Esophagus squamous epithelium (tissue), 5 donors: ENCODE results near the gene ANAPC10. TPM values are rescaled to one million over a fixed set of nuclear protein-coding genes. Genes with fewer than 3 reads are reported as not detected.

Experiments
- DNase-seq: peaks from one replicate; lab custom pipeline; 2025; lab: John Stamatoyannopoulos, UW
- H3K27ac ChIP-seq, 4 donors: fragments of 200-600 bp; sonication (generic); one replicate each; pipeline ENCODE4 v1.5.1; 2016 to 2019; ENCODE audit warnings: mild to moderate bottlenecking in 1 of 4
- H3K27me3 ChIP-seq, 4 donors: fragments of 200-600 bp; sonication (generic); 1 replicate in 3 of 4; 2 replicates in 1 of 4; pipeline versions ENCODE4 v1.5.1 to v1.6.0; 2017 to 2021; ENCODE audit warnings: antibody characterized with exemption in 1 of 4
- H3K36me3 ChIP-seq, 3 donors: fragments of 200-600 bp; sonication (generic); one replicate each; pipeline ENCODE4 v1.5.1; 2016 to 2019
- H3K4me1 ChIP-seq, 3 donors: fragments of 200-600 bp; sonication (generic); one replicate each; pipeline ENCODE4 v1.5.1; 2017 to 2019
- H3K4me3 ChIP-seq, 4 donors: fragments of 200-600 bp; sonication (generic); 1 replicate in 3 of 4; 2 replicates in 1 of 4; pipeline ENCODE4 v1.5.1; 2016 to 2019; ENCODE audit warnings: mild to moderate bottlenecking in 2 of 4, moderate library complexity in 1 of 4
- H3K9me3 ChIP-seq, 3 donors: fragments of 200-600 bp; sonication (generic); one replicate each; pipeline ENCODE4 v1.5.1; 2016 to 2019
- POLR2A ChIP-seq, 4 donors: fragments of 450-650 bp; IDR thresholded peaks; one replicate each; pipeline ENCODE4 v1.6.1; 2017; ENCODE audit warnings: antibody characterized with exemption in 4 of 4, mild to moderate bottlenecking in 4 of 4, moderate library complexity in 3 of 4
- whole genome bisulfite sequencing, 2 donors: methylation state at CpG; one replicate each; pipeline ENCODE4 v1.1.5; 2018; 5-methylcytosine and 5-hydroxymethylcytosine counted together
- intact Hi-C: fragments of 100-400 bp; cut with DNase I; formaldehyde crosslinking; loops from one replicate; pipeline ENCODE4 v1.15.0; 2022
- total RNA-seq, 4 donors: library from RNA; depleted of rRNA; stranded (reverse); fragments of >200 nt; gene quantifications; one replicate each; pipeline ENCODE4 v1.1.0, GENCODE V29; 2016
- TF ChIP-seq, protein P1 (sequence below), 6 experiments: fragments of 450-650 bp in 4 of 6; fragments of 200-600 bp in 2 of 6; sonication (generic) in 2 of 6; IDR thresholded peaks; one replicate each; pipeline ENCODE4 v1.5.1; 2016 to 2019; ENCODE audit warnings: antibody characterized with exemption in 6 of 6, mild to moderate bottlenecking in 4 of 6, moderate library complexity in 4 of 6
- donor health status: DM: yes; HTN: yes; CAD: no.

ANAPC10 gene
- total RNA-seq, 4 donors from 2014 or later, result 13.1 to 21.2 (median 19.5) TPM

- intact Hi-C loops, result no loop called here
- Histone ChIP-seq H3K36me3 (no peaks in the 10 kb centered on the region), H3K4me3 (no peak overlapping the region), H3K27ac (no peak overlapping the region), H3K9me3 (peaks cover 0 to 9% (median 0%) of the 10 kb centered on the region in 3 donors), H3K27me3 (no peaks in the 10 kb centered on the region), H3K4me1 (no peaks in the 10 kb centered on the region)
- no peak for TF ChIP-seq POLR2A (IDR thresholded peaks at IDR 0.05)
- TF ChIP-seq, protein P1, sequence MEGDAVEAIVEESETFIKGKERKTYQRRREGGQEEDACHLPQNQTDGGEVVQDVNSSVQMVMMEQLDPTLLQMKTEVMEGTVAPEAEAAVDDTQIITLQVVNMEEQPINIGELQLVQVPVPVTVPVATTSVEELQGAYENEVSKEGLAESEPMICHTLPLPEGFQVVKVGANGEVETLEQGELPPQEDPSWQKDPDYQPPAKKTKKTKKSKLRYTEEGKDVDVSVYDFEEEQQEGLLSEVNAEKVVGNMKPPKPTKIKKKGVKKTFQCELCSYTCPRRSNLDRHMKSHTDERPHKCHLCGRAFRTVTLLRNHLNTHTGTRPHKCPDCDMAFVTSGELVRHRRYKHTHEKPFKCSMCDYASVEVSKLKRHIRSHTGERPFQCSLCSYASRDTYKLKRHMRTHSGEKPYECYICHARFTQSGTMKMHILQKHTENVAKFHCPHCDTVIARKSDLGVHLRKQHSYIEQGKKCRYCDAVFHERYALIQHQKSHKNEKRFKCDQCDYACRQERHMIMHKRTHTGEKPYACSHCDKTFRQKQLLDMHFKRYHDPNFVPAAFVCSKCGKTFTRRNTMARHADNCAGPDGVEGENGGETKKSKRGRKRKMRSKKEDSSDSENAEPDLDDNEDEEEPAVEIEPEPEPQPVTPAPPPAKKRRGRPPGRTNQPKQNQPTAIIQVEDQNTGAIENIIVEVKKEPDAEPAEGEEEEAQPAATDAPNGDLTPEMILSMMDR (IDR thresholded peaks at IDR 0.05), result no peak
- DNase-seq, result no peak
- WGBS, 2 donors, result 80 to 87% methylated on average over 2 of the region's 2 CpGs
Measured at GRCh38 chr4:144975718-144976117, 122.3 kb downstream of the ANAPC10 start.

GRCh38 chr4:144970597-144970996 is 127.4 kb downstream of the ANAPC10 start:
- Histone ChIP-seq H3K4me3 (no peak overlapping the region), H3K27me3 (no peaks in the 10 kb centered on the region), H3K36me3 (no peaks in the 10 kb centered on the region), H3K9me3 (peaks cover 0 to under 1% (median 0%) of the 10 kb centered on the region in 3 donors), H3K27ac (no peak overlapping the region), H3K4me1 (no peaks in the 10 kb centered on the region)
- no peak for DNase-seq
- WGBS, 2 donors, result 64 to 76% methylated on average over 1 of the region's 1 CpG
- TF ChIP-seq POLR2A (IDR thresholded peaks at IDR 0.05), result no peak
- TF ChIP-seq, protein P1 (IDR thresholded peaks at IDR 0.05), result no peak
- intact Hi-C loops, result no loop called here

GRCh38 chr4:144969821-144970220 is 128.2 kb downstream of the ANAPC10 start:
- 82 to 90% methylated on average over 2 of the region's 2 CpGs for WGBS, 2 donors
- no peaks in the 10 kb centered on the region for H3K27me3 ChIP-seq
- H3K36me3 ChIP-seq, result no peaks in the 10 kb centered on the region
- H3K4me1 ChIP-seq, result no peaks in the 10 kb centered on the region
- intact Hi-C loops, result no loop called here
- H3K4me3 ChIP-seq, result no peak overlapping the region
- TF ChIP-seq, protein P1 (IDR thresholded peaks at IDR 0.05), result no peak
- no peak for TF ChIP-seq POLR2A (IDR thresholded peaks at IDR 0.05)
- no peak for DNase-seq
- no peak overlapping the region for H3K27ac ChIP-seq
- H3K9me3 ChIP-seq, result no peaks in the 10 kb centered on the region

DNA sequence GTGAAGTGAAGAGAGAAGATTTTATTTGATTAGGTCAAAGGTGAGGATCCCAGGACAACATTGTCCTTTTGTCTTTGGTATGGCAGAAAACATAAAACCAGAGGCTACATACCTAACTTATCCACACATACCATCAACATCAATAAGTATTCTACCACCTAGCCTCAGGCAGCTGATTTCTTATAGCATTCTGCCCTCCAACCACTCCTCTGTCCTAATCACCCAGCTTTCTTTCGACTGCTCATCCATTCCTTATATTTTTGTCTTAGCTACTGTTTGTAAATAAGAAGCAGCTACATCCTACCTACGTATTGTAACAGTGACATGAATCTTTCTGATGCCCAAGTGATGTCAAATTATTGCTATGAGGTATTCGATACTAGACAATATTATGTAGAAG is 129.4 kb downstream of the ANAPC10 start:
- 78 to 94% methylated on average over 3 of the region's 3 CpGs for WGBS, 2 donors
- TF ChIP-seq, protein P1 (IDR thresholded peaks at IDR 0.05), result no peak
- no peak for TF ChIP-seq POLR2A (IDR thresholded peaks at IDR 0.05)
- intact Hi-C loops, result no loop called here

DNA sequence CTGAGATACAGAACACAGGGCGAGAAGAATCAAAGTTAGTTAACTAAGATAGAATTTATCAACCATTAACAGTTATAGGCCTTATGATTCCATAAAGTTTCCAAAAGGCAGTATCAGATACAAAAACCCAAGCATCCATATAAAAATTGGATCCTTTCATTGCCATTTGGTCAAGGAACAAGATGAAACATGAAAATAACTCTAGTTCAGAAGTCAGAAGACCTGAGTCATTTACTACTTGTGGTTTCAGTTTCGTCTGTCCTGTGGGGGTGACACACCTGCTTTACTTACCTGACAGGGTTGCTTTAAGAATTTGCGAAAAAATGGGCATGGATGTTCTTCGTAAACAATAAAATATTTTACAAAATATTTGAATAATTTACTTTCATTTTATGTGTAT is 130.8 kb downstream of the ANAPC10 start:
- Histone ChIP-seq H3K9me3 (no peaks in the 10 kb centered on the region), H3K4me3 (no peak overlapping the region), H3K27me3 (no peaks in the 10 kb centered on the region), H3K4me1 (no peaks in the 10 kb centered on the region), H3K36me3 (no peaks in the 10 kb centered on the region), H3K27ac (no peak overlapping the region)
- TF ChIP-seq, protein P1 (IDR thresholded peaks at IDR 0.05), result no peak
- no peak for TF ChIP-seq POLR2A (IDR thresholded peaks at IDR 0.05)
- DNase-seq, result no peak
- intact Hi-C loops, result no loop called here
- 72 to 77% methylated on average over 4 of the region's 4 CpGs for WGBS, 2 donors

More for the DNA sequence above, 129.4 kb downstream of the ANAPC10 start:
- Histone ChIP-seq H3K9me3 (no peaks in the 10 kb centered on the region), H3K4me3 (no peak overlapping the region), H3K27ac (no peak overlapping the region), H3K4me1 (no peaks in the 10 kb centered on the region), H3K36me3 (no peaks in the 10 kb centered on the region), H3K27me3 (no peaks in the 10 kb centered on the region)
- DNase-seq, result no peak
